Activated CD8-positive, alpha-beta T cell treated with anti-CD3 and anti-CD28 coated beads for 36 hours (primary cell): ENCODE measurements around the gene EPO. TPM values are rescaled to one million over a fixed set of nuclear protein-coding genes. Genes with fewer than 3 reads are reported as not detected.
"Not testable (repeated sequence)": the region's sequence is repeated elsewhere in the genome, so short reads cannot be mapped to it uniquely, and the experiment has no call there.

Experiments used
- ATAC-seq: fragments of 200-7000 bp; cut with Tn5 transposase; one replicate; pipeline ENCODE4 v1.10.0; 2021; ENCODE audit warnings: mild to moderate bottlenecking, moderate library complexity
- CTCF ChIA-PET: fragments of 350-600 bp; sonication (Branson Sonifier 250); formaldehyde crosslinking; loops from one replicate; lab custom pipeline; 2021; ENCODE audit warnings: antibody characterized with exemption; lab: Charles Lee
- POLR2A ChIA-PET: fragments of 350-600 bp; sonication (Branson Sonifier 250); formaldehyde crosslinking; loops from one replicate; lab custom pipeline; 2021; ENCODE audit warnings: antibody characterized with exemption; lab: Charles Lee
- DNase-seq: peaks from one replicate; pipeline ENCODE4 v3.0.0-alpha.2; 2020
- H3K27ac Mint-ChIP-seq: one replicate; pipeline ENCODE4 v1.8.0; 2021; ENCODE audit warnings: mild to moderate bottlenecking, mixed read lengths
- H3K27me3 Mint-ChIP-seq: one replicate; pipeline ENCODE4 v1.8.0; 2021; ENCODE audit warnings: mixed read lengths
- H3K36me3 Mint-ChIP-seq: one replicate; pipeline ENCODE4 v1.8.0; 2021; ENCODE audit warnings: low read depth, mixed read lengths
- H3K4me1 Mint-ChIP-seq: one replicate; pipeline ENCODE4 v1.8.0; 2021; ENCODE audit warnings: low read depth, mixed read lengths
- H3K4me3 Mint-ChIP-seq: one replicate; pipeline ENCODE4 v1.8.0; 2021; ENCODE audit warnings: mild to moderate bottlenecking, moderate library complexity, mixed read lengths
- H3K9me3 Mint-ChIP-seq: one replicate; pipeline ENCODE4 v1.8.0; 2021; ENCODE audit warnings: mixed read lengths
- intact Hi-C: fragments of 100-400 bp; cut with micrococcal nuclease; formaldehyde crosslinking; loops from one replicate; pipeline ENCODE4 v1.10.0; 2022
- total RNA-seq, 2 experiments: library from RNA; stranded (reverse); gene quantifications; one replicate each; pipeline ENCODE4 v1.2.3, GENCODE V29; 2021
- TF ChIP-seq, protein P1 (sequence below): fragments of 200-600 bp; IDR thresholded peaks from one replicate; pipeline ENCODE4 v1.8.0; 2022; ENCODE audit warnings: antibody characterized with exemption, mild to moderate bottlenecking

EPO gene
- total RNA-seq, 2 experiments from 2014 or later = not detected

DNA sequence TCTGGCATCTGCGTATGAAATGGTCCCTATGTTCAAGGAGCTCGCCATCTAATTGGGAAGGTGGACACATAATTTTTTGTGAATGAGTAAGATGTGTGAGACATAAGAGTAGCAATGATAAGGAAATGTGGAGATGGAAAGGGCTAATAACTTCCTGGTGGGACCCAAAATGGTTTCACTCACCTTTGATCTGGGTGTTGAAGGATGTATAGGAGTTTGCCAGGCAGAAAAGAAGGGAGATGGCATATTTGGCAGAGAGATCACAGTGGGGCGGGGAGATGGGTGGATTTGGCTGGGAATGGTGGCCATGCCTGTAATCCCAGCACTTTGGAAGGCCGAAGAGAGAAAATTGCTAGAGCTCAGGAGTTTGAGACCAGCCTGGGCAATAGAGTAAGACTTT, 9.8 kb upstream of the EPO start:
- CTCF ChIA-PET = no interaction called here

DNA sequence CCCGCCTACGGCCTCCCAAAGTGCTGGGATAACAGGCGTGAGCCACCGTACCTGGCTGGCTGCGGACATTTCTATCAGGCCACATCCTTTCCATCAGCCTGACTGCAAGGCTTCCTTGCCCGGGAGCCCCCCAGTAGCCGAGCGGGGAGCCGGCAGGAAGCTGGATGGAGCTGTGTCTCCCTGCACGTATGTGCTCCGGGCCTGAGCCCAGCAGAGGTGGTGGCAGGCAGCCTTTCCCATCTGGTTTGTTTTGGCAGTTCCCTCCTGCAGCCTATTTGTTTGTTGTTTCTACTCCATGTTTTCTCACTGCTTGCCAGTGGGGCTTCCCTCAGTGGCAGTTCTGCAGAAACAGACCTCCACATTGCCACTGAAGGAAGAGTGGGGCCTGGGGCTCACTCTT, 8.9 kb upstream of the EPO start:
- Mint-ChIP-seq H3K4me3 (no peak overlapping the region), H3K27ac (no peak overlapping the region), H3K4me1 (peaks cover 6% of the 10 kb centered on the region), H3K36me3 (peaks cover 5% of the 10 kb centered on the region), H3K27me3 (no peaks in the 10 kb centered on the region), H3K9me3 (no peaks in the 10 kb centered on the region)
- intact Hi-C loops = no loop called here
- ChIA-PET POLR2A (no interaction called here), CTCF (interaction anchor here (1.7 to 3.5 kb wide), 2 partner anchors 14 to 77 kb away, joined by 5 to 15 read pairs; no protein-coding TSS in a partner anchor)
- no peak for DNase-seq
- TF ChIP-seq, protein P1, sequence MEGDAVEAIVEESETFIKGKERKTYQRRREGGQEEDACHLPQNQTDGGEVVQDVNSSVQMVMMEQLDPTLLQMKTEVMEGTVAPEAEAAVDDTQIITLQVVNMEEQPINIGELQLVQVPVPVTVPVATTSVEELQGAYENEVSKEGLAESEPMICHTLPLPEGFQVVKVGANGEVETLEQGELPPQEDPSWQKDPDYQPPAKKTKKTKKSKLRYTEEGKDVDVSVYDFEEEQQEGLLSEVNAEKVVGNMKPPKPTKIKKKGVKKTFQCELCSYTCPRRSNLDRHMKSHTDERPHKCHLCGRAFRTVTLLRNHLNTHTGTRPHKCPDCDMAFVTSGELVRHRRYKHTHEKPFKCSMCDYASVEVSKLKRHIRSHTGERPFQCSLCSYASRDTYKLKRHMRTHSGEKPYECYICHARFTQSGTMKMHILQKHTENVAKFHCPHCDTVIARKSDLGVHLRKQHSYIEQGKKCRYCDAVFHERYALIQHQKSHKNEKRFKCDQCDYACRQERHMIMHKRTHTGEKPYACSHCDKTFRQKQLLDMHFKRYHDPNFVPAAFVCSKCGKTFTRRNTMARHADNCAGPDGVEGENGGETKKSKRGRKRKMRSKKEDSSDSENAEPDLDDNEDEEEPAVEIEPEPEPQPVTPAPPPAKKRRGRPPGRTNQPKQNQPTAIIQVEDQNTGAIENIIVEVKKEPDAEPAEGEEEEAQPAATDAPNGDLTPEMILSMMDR = no peak
- ATAC-seq = no peak

More for the DNA sequence above, 9.8 kb upstream of the EPO start:
- DNase-seq (no peak), ATAC-seq (no peak)
- H3K27ac Mint-ChIP-seq = no peak overlapping the region
- no peaks in the 10 kb centered on the region for H3K27me3 Mint-ChIP-seq
- H3K36me3 Mint-ChIP-seq = peaks cover 9% of the 10 kb centered on the region
- TF ChIP-seq, protein P1 = no peak
- no peak overlapping the region for H3K4me3 Mint-ChIP-seq
- H3K4me1 Mint-ChIP-seq = peaks cover 6% of the 10 kb centered on the region
- intact Hi-C loops = no loop called here
- H3K9me3 Mint-ChIP-seq = no peaks in the 10 kb centered on the region
- POLR2A ChIA-PET = no interaction called here

DNA sequence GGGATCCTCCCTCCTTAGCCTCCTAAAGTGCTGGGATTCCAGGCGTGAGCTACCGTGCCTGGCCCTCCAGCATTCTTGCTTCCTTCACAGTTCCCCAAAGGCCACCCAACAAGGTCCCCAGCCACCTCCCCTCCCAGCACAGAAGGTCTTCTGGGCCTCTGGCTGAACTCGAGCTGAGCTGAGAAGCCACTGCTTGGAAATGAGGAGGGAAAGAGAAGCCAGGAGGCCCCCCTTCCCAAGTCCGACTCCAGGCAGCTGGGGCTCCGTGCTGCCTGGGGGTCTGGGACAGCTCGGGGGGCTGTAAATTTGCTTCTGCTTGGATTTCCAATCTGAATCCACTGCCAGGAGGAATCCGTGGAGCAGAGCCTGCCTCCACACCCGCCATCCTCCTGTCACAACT, 5.5 kb upstream of the EPO start:
- CTCF ChIA-PET = interaction anchor here (1.4 to 3.5 kb wide), 2 partner anchors 10 to 11 kb away, joined by 5 to 15 read pairs; no protein-coding TSS in a partner anchor
- TF ChIP-seq, protein P1 = no peak
- Mint-ChIP-seq H3K27ac (no peak overlapping the region), H3K9me3 (peaks cover 3% of the 10 kb centered on the region), H3K27me3 (peaks cover 11% of the 10 kb centered on the region), H3K4me3 (no peak overlapping the region), H3K36me3 (no peaks in the 10 kb centered on the region), H3K4me1 (no peaks in the 10 kb centered on the region)
- ATAC-seq (no peak), DNase-seq (no peak)
- intact Hi-C loops = no loop called here
- POLR2A ChIA-PET = interaction anchor here (1.3 kb wide), 1 partner anchor 21 kb away, joined by 3 read pairs; the partner anchor contains the start of gene GIGYF1

DNA sequence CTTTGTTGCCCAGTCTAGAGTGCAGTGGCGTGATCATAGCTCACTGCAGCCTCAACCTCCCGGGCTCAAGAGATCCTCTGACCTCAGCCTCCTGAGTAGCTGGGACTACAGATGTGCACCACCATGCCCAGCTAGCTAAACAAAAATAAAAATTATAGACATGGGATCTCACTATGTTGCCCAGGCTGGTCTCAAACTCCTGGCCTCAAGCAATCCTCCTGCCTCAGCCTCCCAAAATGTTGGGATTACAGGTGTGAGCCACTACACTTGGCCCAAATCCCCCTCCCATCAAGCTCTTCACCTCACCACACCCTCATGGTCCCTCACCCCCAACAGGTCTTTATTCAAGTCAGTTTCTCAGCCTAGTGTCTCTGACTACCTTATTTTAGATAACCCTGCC, 3.2 kb upstream of the EPO start:
- intact Hi-C loops, H3K9me3 Mint-ChIP-seq, H3K4me1 Mint-ChIP-seq, H3K27ac Mint-ChIP-seq, ATAC-seq, H3K4me3 Mint-ChIP-seq, DNase-seq, H3K36me3 Mint-ChIP-seq: not testable (repeated sequence)
- peaks cover 30% of the 10 kb centered on the region for H3K27me3 Mint-ChIP-seq
- POLR2A ChIA-PET = interaction anchor here (0.6 to 1.0 kb wide), 2 partner anchors 11 to 338 kb away, joined by 3 read pairs; partner anchors contain the start of gene POP7
- CTCF ChIA-PET = interaction anchor here (2.2 to 2.3 kb wide), 2 partner anchors 8 to 11 kb away, joined by 7 to 14 read pairs; partner anchors contain the start of gene POP7

DNA sequence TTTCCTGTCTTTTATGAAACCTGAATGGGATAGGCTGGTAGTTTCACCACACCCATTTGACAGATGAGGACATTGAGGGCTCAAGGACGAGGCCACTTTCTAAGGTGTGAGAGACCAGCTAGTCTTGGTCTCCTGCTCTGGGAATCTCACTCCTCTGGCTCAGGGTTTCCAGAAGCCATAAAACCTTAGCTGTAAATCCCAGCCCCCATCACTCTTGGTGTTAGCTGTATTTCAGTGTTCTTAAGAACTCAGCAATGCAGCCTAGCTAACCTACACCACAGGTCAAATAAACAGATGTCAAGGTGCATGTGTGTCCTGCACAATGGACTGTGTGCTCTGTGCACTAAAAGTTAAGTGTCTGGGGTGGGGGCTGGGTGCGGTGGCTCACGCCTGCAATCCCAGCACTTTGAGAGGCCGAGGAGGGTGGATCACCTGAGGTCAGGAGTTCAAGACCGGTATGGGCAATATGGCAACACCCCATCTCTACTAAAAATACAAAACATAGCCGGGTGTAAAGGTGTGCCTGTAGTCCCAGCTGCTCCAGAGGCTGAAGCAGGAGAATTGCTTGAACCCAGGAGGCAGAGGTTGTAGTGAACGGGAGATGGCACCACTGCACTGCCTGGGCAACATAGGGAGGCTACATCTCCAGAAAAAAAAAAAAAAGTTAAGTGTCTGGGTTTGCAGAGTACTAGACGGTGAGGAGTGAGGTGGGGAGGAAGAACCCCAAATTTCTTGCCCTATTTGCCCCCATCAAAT, 567 bp upstream of the EPO start:
- ATAC-seq = no peak
- H3K9me3 Mint-ChIP-seq = peaks cover 3% of the 10 kb centered on the region
- H3K27ac Mint-ChIP-seq = no peak overlapping the region
- no peak overlapping the region for H3K4me3 Mint-ChIP-seq
- H3K36me3 Mint-ChIP-seq = no peaks in the 10 kb centered on the region
- TF ChIP-seq, protein P1 = no peak
- intact Hi-C loops = no loop called here
- no peaks in the 10 kb centered on the region for H3K4me1 Mint-ChIP-seq
- DNase-seq = no peak
- ChIA-PET CTCF (interaction anchor here (2.2 kb wide), 1 partner anchor 14 kb away, joined by 9 read pairs; the partner anchor contains the start of gene POP7), POLR2A (interaction anchor here (1.4 kb wide), 1 partner anchor 14 kb away, joined by 5 read pairs; the partner anchor contains the start of gene POP7)
- peaks cover 42% of the 10 kb centered on the region for H3K27me3 Mint-ChIP-seq
